Measurements from ENCODE around the gene C2CD2L.
"Not testable (repeated sequence)": the region's sequence is repeated elsewhere in the genome, so short reads cannot be mapped to it uniquely, and the experiment has no call there.

C2CD2L gene

GRCh38 chr11:119116235-119116594 lies 9.1 kb downstream of the C2CD2L start:
- no peak for DNase-seq

- DNase-seq, result no peak
Observed at GRCh38 chr11:119116601-119117000, 9.5 kb downstream of the C2CD2L start.

GRCh38 chr11:119117004-119117706 lies 10.0 kb downstream of the C2CD2L start:
- no peak for DNase-seq

GRCh38 chr11:119118227-119118626 lies 11.1 kb downstream of the C2CD2L start:
- DNase-seq, result no peak

GRCh38 chr11:119118946-119119345 lies 11.8 kb downstream of the C2CD2L start:
- no peak for DNase-seq

- peak; percentile 82 for DNase-seq
Observed at GRCh38 chr11:119120639-119121007, 13.5 kb downstream of the C2CD2L start.

- DNase-seq, result peak; percentile 100
Observed at GRCh38 chr11:119121008-119121810, 14.1 kb downstream of the C2CD2L start, which contains the start of gene HINFP. TSS of gene HINFP (plus strand) at chr11:119121580. CDS start at chr11:119126945, 5,365 bp downstream.

GRCh38 chr11:119121811-119122124 lies 14.6 kb downstream of the C2CD2L start:
- no peak for DNase-seq

- DNase-seq, result no peak
Observed at GRCh38 chr11:119125821-119126220, 18.7 kb downstream of the C2CD2L start.

- DNase-seq, result no peak
Observed at GRCh38 chr11:119126675-119127268, 19.6 kb downstream of the C2CD2L start.

GRCh38 chr11:119130662-119131061 lies 23.5 kb downstream of the C2CD2L start:
- DNase-seq, result no peak

- DNase-seq, result no peak
Observed at GRCh38 chr11:119134389-119134978, 27.3 kb downstream of the C2CD2L start.

GRCh38 chr11:119139276-119139675 lies 32.1 kb downstream of the C2CD2L start:
- not testable (repeated sequence) for DNase-seq

GRCh38 chr11:119144825-119145486 lies 37.8 kb downstream of the C2CD2L start:
- DNase-seq, result peak; percentile 90

GRCh38 chr11:119145551-119145950 lies 38.4 kb downstream of the C2CD2L start:
- no peak for DNase-seq

- peak; percentile 16 for DNase-seq
Observed at GRCh38 chr11:119147604-119148333, 40.6 kb downstream of the C2CD2L start.

GRCh38 chr11:119148720-119149017 lies 41.5 kb downstream of the C2CD2L start:
- DNase-seq, result no peak

GRCh38 chr11:119149018-119149785 lies 42.1 kb downstream of the C2CD2L start, which contains the start of gene ABCG4:
TSS of gene ABCG4 (plus strand) at chr11:119149052. CDS start at chr11:119149966, 914 bp downstream.
- peak; percentile 51 for DNase-seq

- DNase-seq, result no peak
Observed at GRCh38 chr11:119149786-119150275, 42.7 kb downstream of the C2CD2L start.

- no peak for DNase-seq
Observed at GRCh38 chr11:119152043-119152442, 44.9 kb downstream of the C2CD2L start.

- no peak for DNase-seq
Observed at GRCh38 chr11:119152604-119153003, 45.5 kb downstream of the C2CD2L start.
